Trophoblast cell (in vitro differentiated cells and primary cell): ENCODE measurements around the gene TP53BP1.

Experiments
- DNase-seq, 2 donors: peaks; one replicate each; pipeline ENCODE4 v3.0.0-alpha.2; 2016
- H2AFZ ChIP-seq: 2 replicates; pipeline ENCODE4 v1.6.1; 2013; ENCODE audit warnings: low read length, moderate library complexity, mild to moderate bottlenecking; ENCODE audit not compliant: insufficient read depth, poor library complexity
- H2AK5ac ChIP-seq: 2 replicates; pipeline ENCODE4 v1.6.1; 2013; ENCODE audit warnings: mild to moderate bottlenecking, low read length
- H2BK120ac ChIP-seq: 2 replicates; pipeline ENCODE4 v1.6.1; 2013; ENCODE audit warnings: low read length, mild to moderate bottlenecking, moderate library complexity; ENCODE audit not compliant: insufficient read depth, poor library complexity
- H2BK12ac ChIP-seq: 2 replicates; pipeline ENCODE4 v1.6.1; 2013; ENCODE audit warnings: mild to moderate bottlenecking, low read length, moderate library complexity
- H2BK5ac ChIP-seq: 2 replicates; pipeline ENCODE4 v1.6.1; 2013; ENCODE audit warnings: low read length, low read depth, moderate library complexity, mild to moderate bottlenecking; ENCODE audit not compliant: poor library complexity
- H3K14ac ChIP-seq: 2 replicates; pipeline ENCODE4 v1.6.1; 2013; ENCODE audit warnings: mild to moderate bottlenecking, low read length
- H3K18ac ChIP-seq: 2 replicates; pipeline ENCODE4 v1.6.1; 2013; ENCODE audit warnings: mild to moderate bottlenecking, low read length
- H3K23ac ChIP-seq: 2 replicates; pipeline ENCODE4 v1.6.1; 2013; ENCODE audit warnings: low read length
- H3K27ac ChIP-seq: 2 replicates; pipeline ENCODE4 v1.5.1; 2013; ENCODE audit warnings: low read depth, mild to moderate bottlenecking, inconsistent platforms, low read length, moderate library complexity
- H3K27me3 ChIP-seq: 2 replicates; pipeline ENCODE4 v1.6.1; 2013; ENCODE audit warnings: inconsistent platforms, mild to moderate bottlenecking, low read length, moderate library complexity; ENCODE audit not compliant: insufficient read depth
- H3K36me3 ChIP-seq, 2 experiments: 1 replicate in 1 of 2; 2 replicates in 1 of 2; pipeline ENCODE4 v1.6.1; 2013; ENCODE audit warnings: low read length in 2 of 2, mild to moderate bottlenecking in 2 of 2, moderate library complexity in 1 of 2; ENCODE audit not compliant: insufficient read depth in 2 of 2, control insufficient read depth in 1 of 2
- H3K4ac ChIP-seq: 2 replicates; pipeline ENCODE4 v1.6.1; 2013; ENCODE audit warnings: low read depth, mild to moderate bottlenecking, low read length, moderate library complexity
- H3K4me1 ChIP-seq, 2 experiments: 1 replicate in 1 of 2; 2 replicates in 1 of 2; pipeline ENCODE4 v1.6.1; 2013; ENCODE audit warnings: low read length in 2 of 2, mild to moderate bottlenecking in 2 of 2, moderate library complexity in 1 of 2; ENCODE audit not compliant: insufficient read depth in 2 of 2, control insufficient read depth in 1 of 2
- H3K4me2 ChIP-seq: 2 replicates; pipeline ENCODE4 v1.6.1; 2013; ENCODE audit warnings: inconsistent platforms, mild to moderate bottlenecking, low read length, moderate library complexity
- H3K4me3 ChIP-seq: 2 replicates; pipeline ENCODE4 v1.5.1; 2013; ENCODE audit warnings: mild to moderate bottlenecking, low read depth, low read length, inconsistent platforms
- H3K79me1 ChIP-seq: one replicate; pipeline ENCODE4 v1.6.1; 2013; ENCODE audit warnings: low read length
- H3K79me2 ChIP-seq: 2 replicates; pipeline ENCODE4 v1.6.1; 2013; ENCODE audit warnings: low read length, mild to moderate bottlenecking; ENCODE audit not compliant: control insufficient read depth, insufficient read depth, poor library complexity
- H3K9ac ChIP-seq: 2 replicates; pipeline ENCODE4 v1.6.1; 2013; ENCODE audit warnings: mild to moderate bottlenecking, low read length
- H3K9me3 ChIP-seq: 2 replicates; pipeline ENCODE4 v1.6.1; 2013; ENCODE audit warnings: low read depth, mild to moderate bottlenecking, control low read depth, inconsistent platforms, low read length; ENCODE audit not compliant: insufficient read depth
- H4K12ac ChIP-seq: 2 replicates; pipeline ENCODE4 v1.6.1; 2013; ENCODE audit warnings: low read depth, mild to moderate bottlenecking, low read length, moderate library complexity
- H4K8ac ChIP-seq: 2 replicates; pipeline ENCODE4 v1.6.1; 2013; ENCODE audit warnings: low read depth, mild to moderate bottlenecking, low read length, moderate library complexity
- H4K91ac ChIP-seq: one replicate; pipeline ENCODE4 v1.6.1; 2013; ENCODE audit warnings: low read depth, mild to moderate bottlenecking, low read length, moderate library complexity
- WGBS: extraction: QIAGEN DNeasy Blood & Tissue Kit; methylation state at CpG from one replicate; pipeline ENCODE4 v1.1.7; 2013; ENCODE audit warnings: missing lambda C conversion rate; ENCODE audit not compliant: insufficient read length, insufficient coverage; ENCODE audit errors: extremely low coverage; 5-methylcytosine and 5-hydroxymethylcytosine counted together

Gene TP53BP1

DNA sequence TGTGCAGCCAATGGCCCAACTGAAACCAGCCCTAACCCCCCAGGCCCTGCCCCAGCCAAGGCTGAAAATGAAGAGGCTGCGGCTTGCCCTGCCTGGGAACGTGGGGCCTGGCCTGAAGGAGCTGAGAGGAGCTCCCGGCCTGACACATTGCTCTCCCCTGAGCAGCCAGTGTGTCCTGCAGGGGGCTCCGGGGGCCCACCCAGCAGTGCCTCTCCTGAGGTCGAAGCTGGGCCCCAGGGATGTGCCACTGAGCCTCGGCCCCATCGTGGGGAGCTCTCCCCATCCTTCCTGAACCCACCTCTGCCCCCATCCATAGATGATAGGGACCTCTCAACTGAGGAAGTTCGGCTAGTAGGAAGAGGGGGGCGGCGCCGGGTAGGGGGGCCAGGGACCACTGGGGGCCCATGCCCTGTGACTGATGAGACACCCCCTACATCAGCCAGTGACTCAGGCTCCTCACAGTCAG is 35.6 kb upstream of the TP53BP1 start:
- Histone ChIP-seq H3K27ac (no peak overlapping the region), H3K27me3 (no peaks in the 10 kb centered on the region), H3K4me2 (no peak overlapping the region), H2AK5ac (no peak overlapping the region), H3K9ac (no peak overlapping the region), H3K4me1 (no peaks in the 10 kb centered on the region), H4K91ac (no peak overlapping the region), H3K4me3 (no peak overlapping the region), H3K18ac (no peak overlapping the region), H3K79me1 (no peaks in the 10 kb centered on the region), H2BK120ac (no peak overlapping the region), H4K12ac (no peak overlapping the region), H3K79me2 (no peaks in the 10 kb centered on the region), H3K9me3 (no peaks in the 10 kb centered on the region), H2BK5ac (no peak overlapping the region), H3K36me3 (peaks cover 0 to 7% of the 10 kb centered on the region in 2 experiments), H3K23ac (no peak overlapping the region), H2AFZ (no peak overlapping the region), H4K8ac (no peak overlapping the region), H2BK12ac (no peak overlapping the region), H3K4ac (no peak overlapping the region), H3K14ac (no peak overlapping the region)
- DNase-seq: no peak
- no CpG with 5 or more reads among the region's 11 CpGs for WGBS

DNA sequence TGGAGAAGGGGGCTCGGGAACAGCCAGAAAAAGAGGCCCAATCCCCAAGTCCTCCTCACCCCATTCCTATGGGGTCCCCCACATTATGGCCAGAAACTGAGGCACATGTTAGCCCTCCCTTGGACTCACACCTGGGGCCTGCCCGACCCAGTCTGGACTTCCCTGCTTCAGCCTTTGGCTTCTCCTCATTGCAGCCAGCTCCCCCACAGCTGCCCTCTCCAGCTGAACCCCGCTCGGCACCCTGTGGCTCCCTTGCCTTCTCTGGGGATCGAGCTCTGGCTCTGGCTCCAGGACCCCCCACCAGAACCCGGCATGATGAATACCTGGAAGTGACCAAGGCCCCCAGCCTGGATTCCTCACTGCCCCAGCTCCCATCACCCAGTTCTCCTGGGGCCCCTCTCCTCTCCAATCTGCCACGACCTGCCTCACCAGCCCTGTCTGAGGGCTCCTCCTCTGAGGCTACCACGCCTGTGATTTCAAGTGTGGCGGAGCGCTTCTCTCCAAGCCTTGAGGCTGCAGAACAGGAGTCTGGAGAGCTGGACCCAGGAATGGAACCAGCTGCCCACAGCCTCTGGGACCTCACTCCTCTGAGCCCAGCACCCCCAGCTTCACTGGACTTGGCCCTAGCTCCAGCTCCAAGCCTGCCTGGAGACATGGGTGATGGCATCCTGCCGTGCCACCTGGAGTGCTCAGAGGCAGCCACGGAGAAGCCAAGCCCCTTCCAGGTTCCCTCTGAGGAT is 35.0 kb upstream of the TP53BP1 start:
- H3K4ac ChIP-seq: no peak overlapping the region
- H4K91ac ChIP-seq: no peak overlapping the region
- no peaks in the 10 kb centered on the region for H3K79me1 ChIP-seq
- no CpG with 5 or more reads among the region's 12 CpGs for whole genome bisulfite sequencing
- no peak overlapping the region for H4K12ac ChIP-seq
- H3K4me1 ChIP-seq: no peaks in the 10 kb centered on the region
- no peak overlapping the region for H2BK5ac ChIP-seq
- no peak overlapping the region for H3K18ac ChIP-seq
- H2AK5ac ChIP-seq: no peak overlapping the region
- no peak overlapping the region for H3K4me3 ChIP-seq
- no peak overlapping the region for H3K4me2 ChIP-seq
- H2AFZ ChIP-seq: no peak overlapping the region
- no peak overlapping the region for H3K14ac ChIP-seq
- no peak overlapping the region for H3K23ac ChIP-seq
- H4K8ac ChIP-seq: no peak overlapping the region
- H3K9ac ChIP-seq: no peak overlapping the region
- H2BK12ac ChIP-seq: no peak overlapping the region
- peaks cover 2 to 9% of the 10 kb centered on the region in 2 experiments for H3K36me3 ChIP-seq
- no peaks in the 10 kb centered on the region for H3K79me2 ChIP-seq
- H2BK120ac ChIP-seq: no peak overlapping the region
- DNase-seq: no peak
- H3K27me3 ChIP-seq: no peaks in the 10 kb centered on the region
- no peak overlapping the region for H3K27ac ChIP-seq
- no peaks in the 10 kb centered on the region for H3K9me3 ChIP-seq

DNA sequence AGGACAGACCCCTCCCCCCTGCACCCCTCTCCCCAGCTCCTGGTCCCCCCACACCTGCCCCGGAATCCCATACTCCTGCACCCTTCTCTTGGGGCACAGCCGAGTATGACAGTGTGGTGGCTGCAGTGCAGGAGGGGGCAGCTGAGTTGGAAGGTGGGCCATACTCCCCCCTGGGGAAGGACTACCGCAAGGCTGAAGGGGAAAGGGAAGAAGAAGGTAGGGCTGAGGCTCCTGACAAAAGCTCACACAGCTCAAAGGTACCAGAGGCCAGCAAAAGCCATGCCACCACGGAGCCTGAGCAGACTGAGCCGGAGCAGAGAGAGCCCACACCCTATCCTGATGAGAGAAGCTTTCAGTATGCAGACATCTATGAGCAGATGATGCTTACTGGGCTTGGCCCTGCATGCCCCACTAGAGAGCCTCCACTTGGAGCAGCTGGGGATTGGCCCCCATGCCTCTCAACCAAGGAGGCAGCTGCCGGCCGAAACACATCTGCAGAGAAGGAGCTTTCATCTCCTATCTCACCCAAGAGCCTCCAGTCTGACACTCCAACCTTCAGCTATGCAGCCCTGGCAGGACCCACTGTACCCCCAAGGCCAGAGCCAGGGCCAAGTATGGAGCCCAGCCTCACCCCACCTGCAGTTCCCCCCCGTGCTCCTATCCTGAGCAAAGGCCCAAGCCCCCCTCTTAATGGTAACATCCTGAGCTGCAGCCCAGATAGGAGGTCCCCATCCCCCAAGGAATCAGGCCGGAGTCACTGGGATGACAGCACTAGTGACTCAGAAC is 34.3 kb upstream of the TP53BP1 start:
- Histone ChIP-seq H4K8ac (no peak overlapping the region), H3K18ac (no peak overlapping the region), H3K4me3 (no peak overlapping the region), H3K9ac (no peak overlapping the region), H2BK120ac (no peak overlapping the region), H2AK5ac (no peak overlapping the region), H4K12ac (no peak overlapping the region), H3K27ac (no peak overlapping the region), H3K23ac (no peak overlapping the region), H3K4me2 (no peak overlapping the region), H2AFZ (no peak overlapping the region), H3K79me1 (no peaks in the 10 kb centered on the region), H3K4me1 (no peaks in the 10 kb centered on the region), H3K36me3 (peaks cover 4 to 9% of the 10 kb centered on the region in 2 experiments), H3K4ac (no peak overlapping the region), H2BK5ac (no peak overlapping the region), H3K79me2 (no peaks in the 10 kb centered on the region), H2BK12ac (no peak overlapping the region), H3K27me3 (no peaks in the 10 kb centered on the region), H3K9me3 (no peaks in the 10 kb centered on the region), H3K14ac (no peak overlapping the region), H4K91ac (no peak overlapping the region)
- no peak for DNase-seq
- WGBS: no CpG with 5 or more reads among the region's 9 CpGs

DNA sequence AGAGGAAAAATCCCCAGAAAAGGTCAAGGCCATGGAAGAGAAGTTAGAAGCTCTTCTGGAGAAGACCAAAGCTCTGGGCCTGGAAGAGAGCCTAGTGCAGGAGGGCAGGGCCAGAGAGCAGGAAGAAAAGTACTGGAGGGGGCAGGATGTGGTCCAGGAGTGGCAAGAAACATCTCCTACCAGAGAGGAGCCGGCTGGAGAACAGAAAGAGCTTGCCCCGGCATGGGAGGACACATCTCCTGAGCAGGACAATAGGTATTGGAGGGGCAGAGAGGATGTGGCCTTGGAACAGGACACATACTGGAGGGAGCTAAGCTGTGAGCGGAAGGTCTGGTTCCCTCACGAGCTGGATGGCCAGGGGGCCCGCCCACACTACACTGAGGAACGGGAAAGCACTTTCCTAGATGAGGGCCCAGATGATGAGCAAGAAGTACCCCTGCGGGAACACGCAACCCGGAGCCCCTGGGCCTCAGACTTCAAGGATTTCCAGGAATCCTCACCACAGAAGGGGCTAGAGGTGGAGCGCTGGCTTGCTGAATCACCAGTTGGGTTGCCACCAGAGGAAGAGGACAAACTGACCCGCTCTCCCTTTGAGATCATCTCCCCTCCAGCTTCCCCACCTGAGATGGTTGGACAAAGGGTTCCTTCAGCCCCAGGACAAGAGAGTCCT is 33.4 kb upstream of the TP53BP1 start:
- H3K36me3 ChIP-seq: peaks cover 11 to 14% of the 10 kb centered on the region in 2 experiments
- no peak overlapping the region for H4K91ac ChIP-seq
- H3K4me3 ChIP-seq: no peak overlapping the region
- H3K27me3 ChIP-seq: no peaks in the 10 kb centered on the region
- no peaks in the 10 kb centered on the region for H3K4me1 ChIP-seq
- no peak overlapping the region for H3K4ac ChIP-seq
- H2BK5ac ChIP-seq: no peak overlapping the region
- no peak overlapping the region for H2AK5ac ChIP-seq
- H3K18ac ChIP-seq: no peak overlapping the region
- DNase-seq: peak in 1 of 2 donors; percentile 44
- H3K23ac ChIP-seq: no peak overlapping the region
- H3K9ac ChIP-seq: no peak overlapping the region
- no peak overlapping the region for H2AFZ ChIP-seq
- H3K9me3 ChIP-seq: no peaks in the 10 kb centered on the region
- H3K79me1 ChIP-seq: no peaks in the 10 kb centered on the region
- no peak overlapping the region for H3K14ac ChIP-seq
- no CpG with 5 or more reads among the region's 11 CpGs for WGBS
- no peak overlapping the region for H4K8ac ChIP-seq
- no peak overlapping the region for H2BK120ac ChIP-seq
- H3K79me2 ChIP-seq: no peaks in the 10 kb centered on the region
- H2BK12ac ChIP-seq: no peak overlapping the region
- no peak overlapping the region for H3K4me2 ChIP-seq
- H3K27ac ChIP-seq: no peak overlapping the region
- H4K12ac ChIP-seq: no peak overlapping the region
